ENCODE results near the gene UROD.

DNA sequence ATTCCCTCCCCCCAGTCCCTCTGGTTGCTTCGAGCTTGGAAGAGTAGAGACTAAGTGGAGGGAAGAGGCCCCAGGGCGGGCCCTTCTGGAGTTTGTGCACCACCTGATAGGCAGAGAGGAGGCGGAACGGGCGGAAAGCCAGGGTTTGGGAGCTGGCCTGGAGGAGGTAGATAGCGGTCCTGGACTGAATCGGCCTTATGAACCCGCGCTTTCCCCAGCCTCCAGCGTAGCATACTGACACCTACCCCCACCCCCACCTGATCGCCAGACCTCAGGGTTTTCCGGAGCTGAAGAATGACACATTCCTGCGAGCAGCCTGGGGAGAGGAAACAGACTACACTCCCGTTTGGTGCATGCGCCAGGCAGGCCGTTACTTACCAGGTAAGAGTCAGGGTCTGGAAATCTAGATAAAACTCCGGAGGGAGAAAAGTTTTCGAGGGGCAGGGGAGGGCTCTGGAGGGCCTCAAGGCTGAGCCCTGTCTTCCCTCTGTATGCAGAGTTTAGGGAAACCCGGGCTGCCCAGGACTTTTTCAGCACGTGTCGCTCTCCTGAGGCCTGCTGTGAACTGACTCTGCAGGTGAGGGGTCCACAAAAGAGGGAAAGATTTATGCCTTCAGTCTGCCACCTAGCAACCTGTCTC lies 705 bp downstream of the UROD start:
- TF ChIP-seq POLR2A (IDR thresholded peaks at IDR 0.05), result no peak
- TF ChIP-seq, protein P1, sequence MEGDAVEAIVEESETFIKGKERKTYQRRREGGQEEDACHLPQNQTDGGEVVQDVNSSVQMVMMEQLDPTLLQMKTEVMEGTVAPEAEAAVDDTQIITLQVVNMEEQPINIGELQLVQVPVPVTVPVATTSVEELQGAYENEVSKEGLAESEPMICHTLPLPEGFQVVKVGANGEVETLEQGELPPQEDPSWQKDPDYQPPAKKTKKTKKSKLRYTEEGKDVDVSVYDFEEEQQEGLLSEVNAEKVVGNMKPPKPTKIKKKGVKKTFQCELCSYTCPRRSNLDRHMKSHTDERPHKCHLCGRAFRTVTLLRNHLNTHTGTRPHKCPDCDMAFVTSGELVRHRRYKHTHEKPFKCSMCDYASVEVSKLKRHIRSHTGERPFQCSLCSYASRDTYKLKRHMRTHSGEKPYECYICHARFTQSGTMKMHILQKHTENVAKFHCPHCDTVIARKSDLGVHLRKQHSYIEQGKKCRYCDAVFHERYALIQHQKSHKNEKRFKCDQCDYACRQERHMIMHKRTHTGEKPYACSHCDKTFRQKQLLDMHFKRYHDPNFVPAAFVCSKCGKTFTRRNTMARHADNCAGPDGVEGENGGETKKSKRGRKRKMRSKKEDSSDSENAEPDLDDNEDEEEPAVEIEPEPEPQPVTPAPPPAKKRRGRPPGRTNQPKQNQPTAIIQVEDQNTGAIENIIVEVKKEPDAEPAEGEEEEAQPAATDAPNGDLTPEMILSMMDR (IDR thresholded peaks at IDR 0.05), result no peak
